SK-N-SH (cell line): ENCODE results near the gene FIGNL1. TPM values are rescaled to one million over a fixed set of nuclear protein-coding genes. Genes with fewer than 3 reads are reported as not detected.

Experiments
- CTCF ChIA-PET: fragments of 300-600, 350-600 bp; formaldehyde crosslinking; extraction: SDS; loops from one replicate; lab custom pipeline; 2021; lab: Yijun Ruan, JAX
- POLR2A ChIA-PET: fragments of 350-600 bp; sonication (Branson Sonifier 250); formaldehyde crosslinking; extraction: SDS; loops from one replicate; lab custom pipeline; 2020; ENCODE audit warnings: antibody characterized with exemption, inconsistent platforms; lab: Yijun Ruan, JAX
- DNase-seq: peaks from one replicate; pipeline ENCODE4 v3.0.0; 2012
- H2AFZ ChIP-seq: fragments of 200-600 bp; sonication (generic); 2 replicates; pipeline ENCODE4 v1.8.1; 2016; ENCODE audit warnings: antibody characterized with exemption, mild to moderate bottlenecking, low read depth
- H3F3A ChIP-seq: fragments of 200-600 bp; sonication (generic); replicated peaks from 2 replicates; pipeline ENCODE3; 2016; ENCODE audit warnings: antibody characterized with exemption, mild to moderate bottlenecking; ENCODE audit not compliant: insufficient read depth
- H3K27ac ChIP-seq, 2 experiments: fragments of 200-500 bp in 1 of 2; fragments of 200-600 bp in 1 of 2; sonication (Bioruptor generic) in 1 of 2; sonication (generic), shearing (Covaris generic) in 1 of 2; 2 replicates each; pipeline versions ENCODE4 v1.5.1 to v1.6.1; 2014 to 2016; ENCODE audit warnings: low read depth in 2 of 2, inconsistent platforms in 1 of 2, low read length in 1 of 2, mild to moderate bottlenecking in 1 of 2, mixed read lengths in 1 of 2
- H3K27me3 ChIP-seq: fragments of 200-600 bp; sonication (generic), shearing (Covaris generic); 2 replicates; pipeline ENCODE4 v1.6.1; 2016; ENCODE audit warnings: mixed run types; ENCODE audit not compliant: insufficient read depth
- H3K36me3 ChIP-seq, 2 experiments: fragments of 200-500 bp in 1 of 2; fragments of 200-600 bp in 1 of 2; sonication (Bioruptor generic) in 1 of 2; sonication (generic) in 1 of 2; replicated peaks in 1 of 2; 2 replicates each; pipeline versions ENCODE3 to v1.5.1; 2014 to 2016; ENCODE audit warnings: low read length in 1 of 2, mild to moderate bottlenecking in 1 of 2; ENCODE audit not compliant: insufficient read depth in 2 of 2, control insufficient read depth in 1 of 2
- H3K4me1 ChIP-seq, 2 experiments: fragments of 200-500 bp in 1 of 2; fragments of 200-600 bp in 1 of 2; sonication (Bioruptor generic) in 1 of 2; sonication (generic), shearing (Covaris generic) in 1 of 2; 2 replicates each; pipeline versions ENCODE4 v1.5.1 to v1.6.1; 2014 to 2016; ENCODE audit warnings: low read depth in 1 of 2, low read length in 1 of 2, mixed run types in 1 of 2; ENCODE audit not compliant: insufficient read depth in 2 of 2, control insufficient read depth in 1 of 2
- H3K4me2 ChIP-seq: fragments of 200-600 bp; sonication (generic), shearing (Covaris generic); 2 replicates; pipeline ENCODE4 v1.6.1; 2017; ENCODE audit warnings: mixed run types
- H3K4me3 ChIP-seq, 2 experiments: fragments of 200-500 bp in 1 of 2; fragments of 200-600 bp in 1 of 2; sonication (Bioruptor generic) in 1 of 2; sonication (generic), shearing (Covaris generic) in 1 of 2; 2 replicates each; pipeline versions ENCODE4 v1.5.1 to v1.8.1; 2014 to 2016; ENCODE audit warnings: low read depth in 2 of 2, inconsistent platforms in 1 of 2, low read length in 1 of 2, mild to moderate bottlenecking in 1 of 2, mixed read lengths in 1 of 2, moderate library complexity in 1 of 2
- H3K79me2 ChIP-seq: fragments of 200-600 bp; sonication (generic); 2 replicates; pipeline ENCODE4 v1.8.1; 2017; ENCODE audit warnings: mild to moderate bottlenecking; ENCODE audit not compliant: insufficient read depth
- H3K9ac ChIP-seq: fragments of 200-600 bp; sonication (generic); 2 replicates; pipeline ENCODE4 v1.6.1; 2017; ENCODE audit warnings: mixed run types
- H3K9me2 ChIP-seq: fragments of 200-600 bp; sonication (generic); 2 replicates; pipeline ENCODE4 v1.6.1; 2017; ENCODE audit warnings: mixed run types
- H3K9me3 ChIP-seq: fragments of 200-600 bp; sonication (generic); 2 replicates; pipeline ENCODE4 v1.6.1; 2017; ENCODE audit warnings: mixed run types, mild to moderate bottlenecking, moderate library complexity
- H4K20me1 ChIP-seq: fragments of 200-600 bp; sonication (generic); 2 replicates; pipeline ENCODE4 v1.6.1; 2017; ENCODE audit warnings: mild to moderate bottlenecking, mixed run types; ENCODE audit not compliant: insufficient read depth
- EP300 ChIP-seq, 2 experiments: IDR thresholded peaks; 2 replicates each; pipeline versions ENCODE4 v1.4.0 to v1.6.1; 2012; ENCODE audit warnings: borderline replicate concordance in 1 of 2, low read depth in 1 of 2, low read length in 1 of 2
- EZH2phosphoT487 ChIP-seq: fragments of 200-600 bp; sonication (generic); IDR thresholded peaks from 2 replicates; pipeline ENCODE4 v1.6.1; 2017; ENCODE audit warnings: low read depth, mixed run types, mild to moderate bottlenecking, antibody characterized with exemption, moderate library complexity, borderline replicate concordance
- GATA2 ChIP-seq: sonication (generic); formaldehyde crosslinking; IDR thresholded peaks from 2 replicates; pipeline ENCODE4 v1.5.0; 2020; ENCODE audit warnings: mild to moderate bottlenecking, missing genetic modification reagents
- IRF3 ChIP-seq: fragments of 150-350 bp; IDR thresholded peaks from 2 replicates; pipeline ENCODE4 v1.6.1; 2016; ENCODE audit warnings: mild to moderate bottlenecking, low read depth, low read length
- MAX ChIP-seq: IDR thresholded peaks from 2 replicates; pipeline ENCODE4 v1.4.0; 2012; ENCODE audit warnings: low read depth
- MXI1 ChIP-seq: IDR thresholded peaks from 2 replicates; pipeline ENCODE4 v1.6.1; 2012; ENCODE audit warnings: mild to moderate bottlenecking, low read depth, low read length, improper control_type of control experiment
- NFIC ChIP-seq: IDR thresholded peaks from 2 replicates; pipeline ENCODE4 v1.4.0; 2012; ENCODE audit warnings: borderline replicate concordance
- NRF1 ChIP-seq: IDR thresholded peaks from 2 replicates; pipeline ENCODE4 v1.6.1; 2012; ENCODE audit warnings: low read depth, mild to moderate bottlenecking, low read length
- REST ChIP-seq: IDR thresholded peaks from 2 replicates; pipeline ENCODE4 v1.6.1; 2012; ENCODE audit warnings: mild to moderate bottlenecking, low read depth, low read length, moderate library complexity
- RFX5 ChIP-seq: IDR thresholded peaks from 2 replicates; pipeline ENCODE4 v1.6.1; 2012; ENCODE audit warnings: mild to moderate bottlenecking, improper control_type of control experiment, low read length
- SMC3 ChIP-seq: IDR thresholded peaks from 2 replicates; pipeline ENCODE4 v1.6.1; 2012; ENCODE audit warnings: low read depth, low read length, improper control_type of control experiment
- TCF12 ChIP-seq: IDR thresholded peaks from 2 replicates; pipeline ENCODE4 v1.4.0; 2012
- USF2 ChIP-seq: fragments of 150-350 bp; IDR thresholded peaks from 2 replicates; pipeline ENCODE4 v1.6.1; 2017; ENCODE audit warnings: antibody characterized with exemption, low read length, low read depth, borderline replicate concordance
- ZBTB33 ChIP-seq: IDR thresholded peaks from 2 replicates; pipeline ENCODE4 v1.4.0; 2012; ENCODE audit warnings: low read depth, borderline replicate concordance
- WGBS: methylation state at CpG from one replicate; pipeline ENCODE4 v1.1.6; 2017; ENCODE audit warnings: low lambda C conversion rate; 5-methylcytosine and 5-hydroxymethylcytosine counted together
- polyA plus RNA-seq, 3 experiments: library from polyadenylated mRNA; depleted of rRNA; stranded (reverse); fragments of >200 nt; gene quantifications; 2 replicates each; pipeline ENCODE4 v1.2.3, GENCODE V29; 2012

Gene FIGNL1
- polyA plus RNA-seq, 1 of the 3 experiments (the other 2 are of a cell fraction) = 6.7 TPM

GRCh38 chr7:50427518-50427917, 22.6 kb downstream of the FIGNL1 start:
- Histone ChIP-seq H3K4me1 (peaks cover 0 to 32% of the 10 kb centered on the region in 2 experiments; a peak in 2 of 4 replicates), H2AFZ (no peak overlapping the region), H3K9ac (no peak overlapping the region), H3K27ac (no peak overlapping the region), H3K4me2 (no peak overlapping the region), H4K20me1 (no peaks in the 10 kb centered on the region), H3K27me3 (no peaks in the 10 kb centered on the region), H3K9me2 (no peaks in the 10 kb centered on the region), H3K9me3 (no peaks in the 10 kb centered on the region), H3K36me3 (no peaks in the 10 kb centered on the region), H3F3A (no peaks in the 10 kb centered on the region), H3K79me2 (no peaks in the 10 kb centered on the region), H3K4me3 (no peak overlapping the region)
- DNase-seq = no peak
- ChIA-PET CTCF (interaction anchor here (1.6 to 18.1 kb wide), 4 partner anchors 10 to 252 kb away, joined by 3 to 353 read pairs (median 30); no protein-coding TSS in a partner anchor), POLR2A (no interaction called here)
- 62% methylated on average over 2 of the region's 2 CpGs for WGBS
- TF ChIP-seq EP300 (IDR thresholded peaks at IDR 0.05; ENCODE audit: borderline replicate concordance in 1 of 2, low read depth in 1 of 2, low read length in 1 of 2) (no peak), RFX5 (no peak), TCF12 (no peak), REST (no peak), MAX (no peak), EZH2phosphoT487 (no peak), IRF3 (no peak), ZBTB33 (no peak), NRF1 (no peak), GATA2 (CRISPR knock-in tag) (no peak), MXI1 (no peak), NFIC (no peak), USF2 (no peak), SMC3 (no peak)
